Measurements from ENCODE around the gene RUNX2.

GRCh38 chr6:45553730-45554344, 225.7 kb downstream of the RUNX2 start:
- TF ChIP-seq EP300 (IDR thresholded peaks at IDR 0.05; ENCODE audit: borderline replicate concordance in 1 of 2, control insufficient read depth in 1 of 2, low read depth in 2 of 2, low read length in 2 of 2) (no peak), TAF1 (IDR thresholded peaks at IDR 0.05; ENCODE audit: borderline replicate concordance, low read depth, low read length) (no peak), YBX1 (IDR thresholded peaks at IDR 0.05) (no peak), CUX1 (IDR thresholded peaks at IDR 0.05; ENCODE audit: insufficient replicate concordance, low read depth, low read length) (no peak), JUNB (IDR thresholded peaks at IDR 0.05) (no peak), REST (IDR thresholded peaks at IDR 0.05; ENCODE audit: low read depth, low read length) (no peak), EGR1 (IDR thresholded peaks at IDR 0.05; ENCODE audit: borderline replicate concordance in 1 of 2, low read depth in 2 of 2, low read length in 2 of 2) (no peak), CTCF (IDR thresholded peaks at IDR 0.05 in 2 of 3, conservative IDR thresholded peaks at IDR 0.05 in 1 of 3; ENCODE audit: control insufficient read depth in 2 of 3, extremely low read depth in 1 of 3, insufficient read depth in 1 of 3, low read depth in 3 of 3, low read length in 3 of 3) (no peak)
